Measurements from ENCODE around the gene AKNA.

- TF ChIP-seq CHD4 (IDR thresholded peaks at IDR 0.05; ENCODE audit: borderline replicate concordance) (no peak), KDM1A (IDR thresholded peaks at IDR 0.05; ENCODE audit: low read depth) (no peak), EHMT2 (IDR thresholded peaks at IDR 0.05; ENCODE audit: low read depth) (no peak), BHLHE40 (IDR thresholded peaks at IDR 0.05; ENCODE audit: low read depth, low read length) (no peak), CTCF (IDR thresholded peaks at IDR 0.05) (no peak)
Observed at GRCh38 chr9:114321759-114322158, 66.0 kb downstream of the AKNA start.
